ENCODE data around the gene DACT3. TPM values are rescaled to one million over a fixed set of nuclear protein-coding genes. Genes with fewer than 3 reads are reported as not detected.

Gene DACT3
- total RNA-seq, 1 experiment from 2014 or later: 1.0 TPM

DNA sequence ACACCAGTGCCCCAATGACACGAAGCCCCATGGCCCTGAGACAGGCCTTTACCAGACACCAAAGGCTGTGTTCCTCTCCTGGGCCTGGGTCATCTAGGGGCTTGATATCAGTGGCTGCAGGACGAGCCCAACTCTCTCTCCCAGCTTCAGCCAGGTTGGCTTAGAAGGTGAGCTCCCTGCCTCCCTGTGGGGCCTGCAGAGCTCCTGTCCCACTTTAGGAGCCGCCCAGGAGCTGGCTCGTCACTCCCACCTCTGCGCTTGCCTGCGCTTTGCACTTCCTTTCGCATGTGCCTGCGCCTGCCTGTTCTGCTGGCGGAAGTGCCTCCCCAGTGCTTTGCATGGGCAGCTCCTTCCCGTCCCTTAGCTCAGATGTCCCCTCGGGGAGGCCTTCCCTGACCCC, 55.0 kb downstream of the DACT3 start:
- ATAC-seq (no peak), DNase-seq (ENCODE audit: low read depth, low spot score) (no peak)
- Histone ChIP-seq H3K27ac (ENCODE audit: low read length) (no peak overlapping the region), H3K4me1 (ENCODE audit: control insufficient read depth, insufficient read depth, low read length) (peaks cover 14% of the 10 kb centered on the region), H3K27me3 (ENCODE audit: control insufficient read depth, insufficient read depth, low read length) (no peaks in the 10 kb centered on the region), H3K4me3 (ENCODE audit: low read depth in 2 of 2, low read length in 2 of 2) (no peak overlapping the region), H3K9me3 (ENCODE audit: control insufficient read depth, insufficient read depth, low read depth, low read length) (no peaks in the 10 kb centered on the region), H3K36me3 (ENCODE audit: control insufficient read depth, insufficient read depth, low read length) (peaks cover 5% of the 10 kb centered on the region)
- in situ Hi-C loops (cut with HindIII; ENCODE audit: low pct_unique_long_range_greater_than_20kb, low sequenced_read_pairs): no loop called here
- POLR2A ChIA-PET: no interaction called here
- no peak for TF ChIP-seq TCF7L2 (IDR thresholded peaks at IDR 0.05; ENCODE audit: low read depth, low read length)
- TF ChIP-seq POLR2AphosphoS5 (IDR thresholded peaks at IDR 0.05; ENCODE audit: low read depth, low read length): no peak
- TF ChIP-seq, protein P1, sequence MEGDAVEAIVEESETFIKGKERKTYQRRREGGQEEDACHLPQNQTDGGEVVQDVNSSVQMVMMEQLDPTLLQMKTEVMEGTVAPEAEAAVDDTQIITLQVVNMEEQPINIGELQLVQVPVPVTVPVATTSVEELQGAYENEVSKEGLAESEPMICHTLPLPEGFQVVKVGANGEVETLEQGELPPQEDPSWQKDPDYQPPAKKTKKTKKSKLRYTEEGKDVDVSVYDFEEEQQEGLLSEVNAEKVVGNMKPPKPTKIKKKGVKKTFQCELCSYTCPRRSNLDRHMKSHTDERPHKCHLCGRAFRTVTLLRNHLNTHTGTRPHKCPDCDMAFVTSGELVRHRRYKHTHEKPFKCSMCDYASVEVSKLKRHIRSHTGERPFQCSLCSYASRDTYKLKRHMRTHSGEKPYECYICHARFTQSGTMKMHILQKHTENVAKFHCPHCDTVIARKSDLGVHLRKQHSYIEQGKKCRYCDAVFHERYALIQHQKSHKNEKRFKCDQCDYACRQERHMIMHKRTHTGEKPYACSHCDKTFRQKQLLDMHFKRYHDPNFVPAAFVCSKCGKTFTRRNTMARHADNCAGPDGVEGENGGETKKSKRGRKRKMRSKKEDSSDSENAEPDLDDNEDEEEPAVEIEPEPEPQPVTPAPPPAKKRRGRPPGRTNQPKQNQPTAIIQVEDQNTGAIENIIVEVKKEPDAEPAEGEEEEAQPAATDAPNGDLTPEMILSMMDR (IDR thresholded peaks at IDR 0.05): no peak
- TF ChIP-seq, protein P2, sequence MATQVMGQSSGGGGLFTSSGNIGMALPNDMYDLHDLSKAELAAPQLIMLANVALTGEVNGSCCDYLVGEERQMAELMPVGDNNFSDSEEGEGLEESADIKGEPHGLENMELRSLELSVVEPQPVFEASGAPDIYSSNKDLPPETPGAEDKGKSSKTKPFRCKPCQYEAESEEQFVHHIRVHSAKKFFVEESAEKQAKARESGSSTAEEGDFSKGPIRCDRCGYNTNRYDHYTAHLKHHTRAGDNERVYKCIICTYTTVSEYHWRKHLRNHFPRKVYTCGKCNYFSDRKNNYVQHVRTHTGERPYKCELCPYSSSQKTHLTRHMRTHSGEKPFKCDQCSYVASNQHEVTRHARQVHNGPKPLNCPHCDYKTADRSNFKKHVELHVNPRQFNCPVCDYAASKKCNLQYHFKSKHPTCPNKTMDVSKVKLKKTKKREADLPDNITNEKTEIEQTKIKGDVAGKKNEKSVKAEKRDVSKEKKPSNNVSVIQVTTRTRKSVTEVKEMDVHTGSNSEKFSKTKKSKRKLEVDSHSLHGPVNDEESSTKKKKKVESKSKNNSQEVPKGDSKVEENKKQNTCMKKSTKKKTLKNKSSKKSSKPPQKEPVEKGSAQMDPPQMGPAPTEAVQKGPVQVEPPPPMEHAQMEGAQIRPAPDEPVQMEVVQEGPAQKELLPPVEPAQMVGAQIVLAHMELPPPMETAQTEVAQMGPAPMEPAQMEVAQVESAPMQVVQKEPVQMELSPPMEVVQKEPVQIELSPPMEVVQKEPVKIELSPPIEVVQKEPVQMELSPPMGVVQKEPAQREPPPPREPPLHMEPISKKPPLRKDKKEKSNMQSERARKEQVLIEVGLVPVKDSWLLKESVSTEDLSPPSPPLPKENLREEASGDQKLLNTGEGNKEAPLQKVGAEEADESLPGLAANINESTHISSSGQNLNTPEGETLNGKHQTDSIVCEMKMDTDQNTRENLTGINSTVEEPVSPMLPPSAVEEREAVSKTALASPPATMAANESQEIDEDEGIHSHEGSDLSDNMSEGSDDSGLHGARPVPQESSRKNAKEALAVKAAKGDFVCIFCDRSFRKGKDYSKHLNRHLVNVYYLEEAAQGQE (IDR thresholded peaks at IDR 0.05; ENCODE audit: insufficient read depth in 1 of 2, low read depth in 2 of 2, low read length in 1 of 2): no peak
- TF ChIP-seq SIN3A (IDR thresholded peaks at IDR 0.05; ENCODE audit: borderline replicate concordance, insufficient read depth, low read depth, low read length): no peak
- intact Hi-C loops (cut with micrococcal nuclease; ENCODE audit: unreplicated experiment): no loop called here
- CTCF ChIA-PET: no interaction called here
- no TSS peak for BruUV-seq (replicated peaks)

DNA sequence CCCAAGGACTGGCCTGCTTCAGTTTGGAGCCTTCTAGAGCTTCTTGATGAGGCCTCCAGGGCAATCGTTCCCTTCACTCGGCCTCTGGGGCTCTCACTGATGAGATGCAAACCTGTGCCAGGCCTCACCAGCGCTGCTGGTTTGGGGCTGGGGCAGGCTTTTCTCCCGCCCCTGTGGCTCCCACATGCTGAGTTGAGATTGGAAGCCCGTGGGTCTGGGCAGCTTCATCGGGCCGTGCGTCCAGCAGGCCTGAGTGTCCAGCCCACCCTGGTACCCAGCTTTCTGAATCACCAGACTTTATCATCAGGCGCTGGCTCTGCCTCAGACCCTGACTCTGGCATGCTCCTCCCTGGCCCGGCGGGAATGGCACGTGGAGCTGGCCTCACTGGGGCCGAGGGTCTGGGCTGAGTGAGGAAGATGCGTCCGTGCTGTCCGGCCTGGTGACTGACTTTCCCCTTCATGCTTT, 55.6 kb downstream of the DACT3 start:
- ChIA-PET CTCF (no interaction called here), POLR2A (no interaction called here)
- Histone ChIP-seq H3K4me1 (ENCODE audit: control insufficient read depth, insufficient read depth, low read length) (peaks cover 14% of the 10 kb centered on the region), H3K27ac (ENCODE audit: low read length) (no peak overlapping the region), H3K9me3 (ENCODE audit: control insufficient read depth, insufficient read depth, low read depth, low read length) (no peaks in the 10 kb centered on the region), H3K27me3 (ENCODE audit: control insufficient read depth, insufficient read depth, low read length) (no peaks in the 10 kb centered on the region), H3K36me3 (ENCODE audit: control insufficient read depth, insufficient read depth, low read length) (peaks cover 5% of the 10 kb centered on the region), H3K4me3 (ENCODE audit: low read depth in 2 of 2, low read length in 2 of 2) (no peak overlapping the region)
- intact Hi-C loops (cut with micrococcal nuclease; ENCODE audit: unreplicated experiment) (no loop called here), in situ Hi-C loops (cut with HindIII; ENCODE audit: low pct_unique_long_range_greater_than_20kb, low sequenced_read_pairs) (no loop called here)
- ATAC-seq (no peak), DNase-seq (ENCODE audit: low read depth, low spot score) (no peak)
- TF ChIP-seq SIN3A (IDR thresholded peaks at IDR 0.05; ENCODE audit: borderline replicate concordance, insufficient read depth, low read depth, low read length): no peak
- no peak for TF ChIP-seq TCF7L2 (IDR thresholded peaks at IDR 0.05; ENCODE audit: low read depth, low read length)
- TF ChIP-seq, protein P2 (IDR thresholded peaks at IDR 0.05; ENCODE audit: insufficient read depth in 1 of 2, low read depth in 2 of 2, low read length in 1 of 2): no peak
- no peak for TF ChIP-seq POLR2AphosphoS5 (IDR thresholded peaks at IDR 0.05; ENCODE audit: low read depth, low read length)
- BruUV-seq (replicated peaks): no TSS peak
